ENCODE results near the gene PRXL2B. TPM values are rescaled to one million over a fixed set of nuclear protein-coding genes. Genes with fewer than 3 reads are reported as not detected.

Gene PRXL2B
- total RNA-seq, 6 experiments from 2014 or later = 5.1 to 18.6 (median 11.1) TPM

GRCh38 chr1:2543543-2544092, 43.0 kb upstream of the PRXL2B start:
- DNase-seq (no peak), ATAC-seq (no peak)
- Histone ChIP-seq H3K4me1 (peaks cover 0 to 22% (median 8%) of the 10 kb centered on the region in 4 donors), H3K27me3 (no peaks in the 10 kb centered on the region), H3K27ac (no peak overlapping the region), H3K4me3 (no peak overlapping the region), H3K9me3 (no peaks in the 10 kb centered on the region), H3K36me3 (no peaks in the 10 kb centered on the region)
- WGBS (ENCODE audit: insufficient coverage, low coverage, low lambda C conversion rate, missing lambda C conversion rate) = no CpG with 5 or more reads among the region's 26 CpGs
- intact Hi-C loops (cut with DNase I) = no loop called here
- TF ChIP-seq CTCF (IDR thresholded peaks at IDR 0.05) (no peak), POLR2A (IDR thresholded peaks at IDR 0.05) (no peak)

GRCh38 chr1:2544093-2544874, 42.3 kb upstream of the PRXL2B start:
- Histone ChIP-seq H3K4me3 (no peak overlapping the region), H3K36me3 (no peaks in the 10 kb centered on the region), H3K27me3 (no peaks in the 10 kb centered on the region), H3K9me3 (no peaks in the 10 kb centered on the region), H3K4me1 (peaks cover 0 to 28% (median 13%) of the 10 kb centered on the region in 4 donors), H3K27ac (no peak overlapping the region)
- DNase-seq (no peak), ATAC-seq (no peak)
- 0% methylated on average over 1 of the region's 26 CpGs for WGBS (ENCODE audit: insufficient coverage, low coverage, low lambda C conversion rate, missing lambda C conversion rate)
- intact Hi-C loops (cut with DNase I) = no loop called here
- TF ChIP-seq CTCF (IDR thresholded peaks at IDR 0.05) (no peak), POLR2A (IDR thresholded peaks at IDR 0.05) (no peak)

GRCh38 chr1:2544875-2545640, 41.5 kb upstream of the PRXL2B start:
- no peak for ATAC-seq
- peaks cover 0 to 29% (median 14%) of the 10 kb centered on the region in 4 donors for H3K4me1 ChIP-seq
- H3K27me3 ChIP-seq = no peaks in the 10 kb centered on the region
- WGBS (ENCODE audit: insufficient coverage, low coverage, low lambda C conversion rate, missing lambda C conversion rate) = 58% methylated on average over 7 of the region's 19 CpGs
- no peaks in the 10 kb centered on the region for H3K9me3 ChIP-seq
- no peak for TF ChIP-seq POLR2A (IDR thresholded peaks at IDR 0.05)
- no peaks in the 10 kb centered on the region for H3K36me3 ChIP-seq
- DNase-seq = no peak
- no peak overlapping the region for H3K27ac ChIP-seq
- H3K4me3 ChIP-seq = no peak overlapping the region
- intact Hi-C loops (cut with DNase I) = loop anchor here in 1 of 2 donors (5.0 kb wide), 1 partner anchor 128 kb away; no protein-coding TSS in a partner anchor

- no peaks in the 10 kb centered on the region for H3K36me3 ChIP-seq
- no peaks in the 10 kb centered on the region for H3K27me3 ChIP-seq
- H3K4me1 ChIP-seq = peaks cover 0 to 29% (median 14%) of the 10 kb centered on the region in 4 donors
- WGBS (ENCODE audit: insufficient coverage, low coverage, low lambda C conversion rate, missing lambda C conversion rate) = 0% methylated on average over 10 of the region's 43 CpGs
- peak overlapping the region; percentile 51 to 99 (median 98) for H3K27ac ChIP-seq
- no peaks in the 10 kb centered on the region for H3K9me3 ChIP-seq
- intact Hi-C loops (cut with DNase I) = loop anchor here in 1 of 2 donors (5.0 kb wide), 1 partner anchor 129 kb away; no protein-coding TSS in a partner anchor
- peak; percentile 94 to 95 (median 94) for DNase-seq
- peak; percentile 55 to 71 (median 68) for ATAC-seq
- TF ChIP-seq CTCF (IDR thresholded peaks at IDR 0.05) (no peak), POLR2A (IDR thresholded peaks at IDR 0.05) (peak; percentile 84)
- peak overlapping the region; percentile 48 to 64 (median 61) for H3K4me3 ChIP-seq
These were observed 40.6 kb upstream of the PRXL2B start for GRCh38 chr1:2545754-2546514.

Measured in right lobe of liver (tissue), 6 donors.